IMR-90 (cell line): ENCODE data around the gene KIAA0040. TPM values are rescaled to one million over a fixed set of nuclear protein-coding genes. Genes with fewer than 3 reads are reported as not detected.

Source experiments
- ATAC-seq: fragments of 200-7000 bp; cut with Tn5 transposase; 2 replicates; pipeline ENCODE4 v1.9.1; 2020; ENCODE audit warnings: low read depth, mild to moderate bottlenecking, moderate library complexity
- BruUV-seq: library from RNA; stranded (reverse); fragments of 400-500 nt; replicated peaks from 2 replicates; lab custom pipeline; 2021; lab: Mats Ljungman, UMichigan
- CTCF ChIA-PET: fragments of 300-600 bp; formaldehyde crosslinking; extraction: SDS; loops from one replicate; lab custom pipeline; 2021; ENCODE audit warnings: antibody characterized with exemption; lab: Yijun Ruan, JAX
- POLR2A ChIA-PET: fragments of 300-600 bp; sonication (Branson Sonifier 250); formaldehyde crosslinking; loops from one replicate; lab custom pipeline; 2022; ENCODE audit warnings: antibody characterized with exemption; ENCODE audit not compliant: unreplicated experiment; lab: Charles Lee
- DNase-seq: peaks from one replicate; pipeline ENCODE4 v3.0.0; 2013
- H2AFZ ChIP-seq: replicated peaks from 2 replicates; pipeline ENCODE3; 2013; ENCODE audit warnings: low read length, mild to moderate bottlenecking; ENCODE audit not compliant: poor library complexity
- H2AK5ac ChIP-seq: 2 replicates; pipeline ENCODE4 v1.6.1; 2013; ENCODE audit warnings: low read depth, low read length, inconsistent platforms
- H2AK9ac ChIP-seq: replicated peaks from 2 replicates; pipeline ENCODE3; 2013; ENCODE audit warnings: mild to moderate bottlenecking, low read depth, low read length, moderate library complexity; ENCODE audit not compliant: poor library complexity
- H2BK120ac ChIP-seq: 2 replicates; pipeline ENCODE4 v1.6.1; 2013; ENCODE audit warnings: low read depth, low read length, inconsistent platforms
- H2BK15ac ChIP-seq: 3 replicates; pipeline ENCODE4 v1.6.1; 2013; ENCODE audit warnings: low read depth, low read length, inconsistent platforms
- H2BK20ac ChIP-seq: 2 replicates; pipeline ENCODE4 v1.6.1; 2013; ENCODE audit warnings: low read depth, mild to moderate bottlenecking, inconsistent platforms, low read length, moderate library complexity
- H2BK5ac ChIP-seq: 2 replicates; pipeline ENCODE4 v1.6.1; 2013; ENCODE audit warnings: mild to moderate bottlenecking, low read depth, low read length, inconsistent platforms; ENCODE audit not compliant: poor library complexity, severe bottlenecking
- H3K14ac ChIP-seq: replicated peaks from 2 replicates; pipeline ENCODE4 v1.6.1; 2013; ENCODE audit warnings: low read depth, low read length, inconsistent platforms
- H3K18ac ChIP-seq: 2 replicates; pipeline ENCODE4 v1.6.1; 2013; ENCODE audit warnings: low read depth, low read length, control low read depth
- H3K23ac ChIP-seq: 2 replicates; pipeline ENCODE4 v1.6.1; 2013; ENCODE audit warnings: low read depth, low read length, inconsistent platforms
- H3K27ac ChIP-seq: 2 replicates; pipeline ENCODE4 v1.5.1; 2013; ENCODE audit warnings: mild to moderate bottlenecking, control low read depth, low read length; ENCODE audit not compliant: insufficient read depth
- H3K27me3 ChIP-seq: 2 replicates; pipeline ENCODE4 v1.6.1; 2013; ENCODE audit warnings: low read length; ENCODE audit not compliant: control insufficient read depth, insufficient read depth
- H3K36me3 ChIP-seq: 2 replicates; pipeline ENCODE4 v1.6.1; 2013; ENCODE audit warnings: low read length, mixed read lengths; ENCODE audit not compliant: control insufficient read depth, insufficient read depth
- H3K4ac ChIP-seq: 2 replicates; pipeline ENCODE4 v1.6.1; 2013; ENCODE audit warnings: low read depth, low read length, inconsistent platforms
- H3K4me1 ChIP-seq: 2 replicates; pipeline ENCODE4 v1.6.1; 2013; ENCODE audit warnings: low read length, mixed read lengths; ENCODE audit not compliant: control insufficient read depth, insufficient read depth
- H3K4me2 ChIP-seq: 2 replicates; pipeline ENCODE4 v1.6.1; 2013; ENCODE audit warnings: low read depth, mild to moderate bottlenecking, control low read depth, low read length, moderate library complexity
- H3K4me3 ChIP-seq: 2 replicates; pipeline ENCODE4 v1.5.1; 2013; ENCODE audit warnings: low read depth, mild to moderate bottlenecking, control low read depth, low read length, moderate library complexity; ENCODE audit not compliant: insufficient read depth
- H3K56ac ChIP-seq: 2 replicates; pipeline ENCODE4 v1.6.1; 2013; ENCODE audit warnings: low read length, inconsistent platforms; ENCODE audit not compliant: insufficient read depth; ENCODE audit errors: extremely low read depth
- H3K79me1 ChIP-seq, 2 experiments: 2 replicates each; pipeline ENCODE4 v1.6.1; 2013; ENCODE audit warnings: low read length in 2 of 2, inconsistent platforms in 1 of 2, low read depth in 1 of 2
- H3K9ac ChIP-seq: 2 replicates; pipeline ENCODE4 v1.6.1; 2013; ENCODE audit warnings: low read depth, low read length, control low read depth
- H3K9me1 ChIP-seq: 2 replicates; pipeline ENCODE4 v1.6.1; 2013; ENCODE audit warnings: low read length, inconsistent platforms; ENCODE audit not compliant: insufficient read depth
- H3K9me3 ChIP-seq: 2 replicates; pipeline ENCODE4 v1.6.1; 2013; ENCODE audit warnings: low read length; ENCODE audit not compliant: control insufficient read depth, insufficient read depth
- H4K20me1 ChIP-seq: 2 replicates; pipeline ENCODE4 v1.6.1; 2013; ENCODE audit warnings: low read length, inconsistent platforms; ENCODE audit not compliant: insufficient read depth
- H4K5ac ChIP-seq: 2 replicates; pipeline ENCODE4 v1.6.1; 2013; ENCODE audit warnings: mild to moderate bottlenecking, low read depth, low read length, control low read depth
- H4K8ac ChIP-seq, 2 experiments: 2 replicates each; pipeline ENCODE4 v1.6.1; 2013; ENCODE audit warnings: low read depth in 2 of 2, low read length in 2 of 2, control low read depth in 1 of 2, inconsistent platforms in 1 of 2
- H4K91ac ChIP-seq: 2 replicates; pipeline ENCODE4 v1.6.1; 2013; ENCODE audit warnings: low read depth, low read length, inconsistent platforms; ENCODE audit not compliant: insufficient read depth
- BHLHE40 ChIP-seq: fragments of 150-350 bp; IDR thresholded peaks from 2 replicates; pipeline ENCODE4 v1.6.1; 2016; ENCODE audit warnings: mild to moderate bottlenecking, low read depth, low read length
- CEBPB ChIP-seq: IDR thresholded peaks from 2 replicates; pipeline ENCODE4 v1.6.1; 2012; ENCODE audit warnings: low read depth, low read length, improper control_type of control experiment
- CTCF ChIP-seq: conservative IDR thresholded peaks from 2 replicates; pipeline ENCODE4 v1.5.1; 2012; ENCODE audit warnings: mild to moderate bottlenecking, low read depth, low read length, improper control_type of control experiment
- ELK1 ChIP-seq: fragments of 150-350 bp; IDR thresholded peaks from 2 replicates; pipeline ENCODE4 v1.6.1; 2016; ENCODE audit warnings: low read depth, mild to moderate bottlenecking, low read length, moderate library complexity, borderline replicate concordance
- MAFK ChIP-seq: IDR thresholded peaks from 2 replicates; pipeline ENCODE4 v1.6.1; 2012; ENCODE audit warnings: low read depth, low read length, improper control_type of control experiment
- MAZ ChIP-seq: IDR thresholded peaks from 2 replicates; pipeline ENCODE4 v1.6.1; 2012; ENCODE audit warnings: low read depth, mild to moderate bottlenecking, low read length, improper control_type of control experiment, moderate library complexity, borderline replicate concordance
- MXI1 ChIP-seq: IDR thresholded peaks from 2 replicates; pipeline ENCODE4 v1.6.1; 2012; ENCODE audit warnings: low read depth, mild to moderate bottlenecking, low read length, moderate library complexity, borderline replicate concordance
- NFE2L2 ChIP-seq: fragments of 150-350 bp; IDR thresholded peaks from 2 replicates; pipeline ENCODE4 v1.6.1; 2016; ENCODE audit warnings: low read depth, mild to moderate bottlenecking, low read length
- POLR2A ChIP-seq: IDR thresholded peaks from 2 replicates; pipeline ENCODE4 v1.6.1; 2012; ENCODE audit warnings: mild to moderate bottlenecking, low read depth, low read length
- RAD21 ChIP-seq: IDR thresholded peaks from 2 replicates; pipeline ENCODE4 v1.6.1; 2012; ENCODE audit warnings: low read length, improper control_type of control experiment
- RFX5 ChIP-seq: IDR thresholded peaks from 2 replicates; pipeline ENCODE4 v1.8.0; 2012; ENCODE audit warnings: low read depth, mild to moderate bottlenecking, low read length, moderate library complexity
- SMC3 ChIP-seq: fragments of 150-350 bp; IDR thresholded peaks from 2 replicates; pipeline ENCODE4 v1.6.1; 2016; ENCODE audit warnings: low read depth, mild to moderate bottlenecking, antibody characterized with exemption, low read length, moderate library complexity
- USF2 ChIP-seq: fragments of 150-350 bp; IDR thresholded peaks from 2 replicates; pipeline ENCODE4 v1.6.1; 2017; ENCODE audit warnings: mild to moderate bottlenecking, antibody characterized with exemption, low read length, low read depth
- WGBS, 2 experiments: methylation state at CpG; one replicate each; pipeline versions ENCODE4 v1.1.5 to v1.1.7; 2013; ENCODE audit warnings: missing lambda C conversion rate in 2 of 2; ENCODE audit not compliant: insufficient read length in 1 of 2; ENCODE audit errors: extremely low coverage in 2 of 2; 5-methylcytosine and 5-hydroxymethylcytosine counted together
- dilution Hi-C: fragments of 300-500 bp; cut with HindIII; formaldehyde crosslinking; loops from one replicate; pipeline ENCODE4 v1.14.3; 2018; ENCODE audit warnings: low sequenced_read_pairs; ENCODE audit not compliant: unreplicated experiment
- in situ Hi-C: fragments of 300-500 bp; cut with MboI; formaldehyde crosslinking; loops from 3 replicates; pipeline ENCODE4 v1.14.3; 2019; ENCODE audit warnings: low sequenced_read_pairs, inconsistent platforms, mixed read lengths
- intact Hi-C: fragments of 100-400 bp; cut with micrococcal nuclease; formaldehyde crosslinking; loops from 2 replicates; pipeline ENCODE4 v1.10.0; 2022
- polyA plus RNA-seq, 3 experiments: library from polyadenylated mRNA; depleted of rRNA; stranded (reverse); fragments of >200 nt; gene quantifications; 2 replicates each; pipeline ENCODE4 v1.2.3, GENCODE V29; 2012; ENCODE audit warnings: low replicate concordance in 1 of 3
- total RNA-seq: library from RNA; depleted of rRNA; stranded (reverse); fragments of >200 nt; gene quantifications from 2 replicates; pipeline ENCODE4 v1.2.3, GENCODE V29; 2012

KIAA0040 gene
- total and polyA plus RNA-seq, 2 of the 4 experiments (the other 2 are of a cell fraction) = 0.05 to 0.18 TPM

GRCh38 chr1:175127565-175127964 is 65.0 kb downstream of the KIAA0040 start:
- H4K91ac ChIP-seq = no peak overlapping the region
- dilution Hi-C loops (no loop called here), intact Hi-C loops (no loop called here), in situ Hi-C loops (no loop called here)
- no peak overlapping the region for H2AK9ac ChIP-seq
- peaks cover under 1% of the 10 kb centered on the region; the same call in 1 of the 2 replicates for H3K4me1 ChIP-seq
- H3K18ac ChIP-seq = no peak overlapping the region
- ChIA-PET CTCF (no interaction called here), POLR2A (no interaction called here)
- DNase-seq (no peak), ATAC-seq (no peak)
- H2BK15ac ChIP-seq = no peak overlapping the region; the same call in 2 of the 3 replicates
- H3K56ac ChIP-seq = no peak overlapping the region
- no peak overlapping the region for H3K14ac ChIP-seq
- H3K36me3 ChIP-seq = no peaks in the 10 kb centered on the region
- H2BK20ac ChIP-seq = no peak overlapping the region
- TF ChIP-seq BHLHE40 = no peak
- TF ChIP-seq SMC3 = no peak
- no peak for TF ChIP-seq CEBPB
- no peak for TF ChIP-seq MXI1
- TF ChIP-seq MAZ = no peak
- no peak for TF ChIP-seq CTCF
- TF ChIP-seq RFX5 = no peak
- no peak for TF ChIP-seq ELK1
- no peak for TF ChIP-seq RAD21
- TF ChIP-seq MAFK = no peak
- no peak for TF ChIP-seq USF2
- no peak for TF ChIP-seq NFE2L2
- TF ChIP-seq POLR2A = no peak
- H3K9ac ChIP-seq = no peak overlapping the region
- H4K5ac ChIP-seq = no peak overlapping the region
- no peak overlapping the region for H3K23ac ChIP-seq
- BruUV-seq = no TSS peak
- H4K20me1 ChIP-seq = no peaks in the 10 kb centered on the region
- no peak overlapping the region for H2AFZ ChIP-seq
- no peak overlapping the region for H3K4me3 ChIP-seq
- no peaks in the 10 kb centered on the region for H3K79me1 ChIP-seq
- no peaks in the 10 kb centered on the region for H3K27me3 ChIP-seq
- H3K9me1 ChIP-seq = no peaks in the 10 kb centered on the region
- H4K8ac ChIP-seq = no peak overlapping the region
- H3K9me3 ChIP-seq = no peaks in the 10 kb centered on the region
- no peak overlapping the region for H3K4me2 ChIP-seq
- H3K4ac ChIP-seq = no peak overlapping the region
- H2AK5ac ChIP-seq = no peak overlapping the region
- no peak overlapping the region for H3K27ac ChIP-seq
- 93% methylated on average over 3 of the region's 6 CpGs; no CpG with 5 or more reads in 1 of the 2 experiments for WGBS, 2 experiments
- H2BK120ac ChIP-seq = no peak overlapping the region
- no peak overlapping the region for H2BK5ac ChIP-seq
